SK-N-SH treated with all-trans-retinoic acid at 6 μM for 48 hours (cell line): ENCODE data around the gene MPC2.

ENCODE experiments used
- ARNTL ChIP-seq: fragments of 450-650 bp; formaldehyde crosslinking; IDR thresholded peaks from 2 replicates; pipeline ENCODE4 v1.5.0; 2020; ENCODE audit warnings: low read depth, mild to moderate bottlenecking, moderate library complexity, borderline replicate concordance
- BACH2 ChIP-seq: fragments of 250-450 bp; sonication (Bioruptor Pico); IDR thresholded peaks from 2 replicates; pipeline ENCODE4 v1.9.0; 2021; ENCODE audit warnings: mild to moderate bottlenecking, borderline replicate concordance
- CSDC2 ChIP-seq: fragments of 250-450 bp; sonication (Bioruptor Pico); IDR thresholded peaks from 2 replicates; pipeline ENCODE4 v1.5.0; 2020; ENCODE audit warnings: mild to moderate bottlenecking, moderate library complexity
- ESRRG ChIP-seq: fragments of 250-450 bp; sonication (Bioruptor Pico); IDR thresholded peaks from 2 replicates; pipeline ENCODE4 v1.6.1; 2021; ENCODE audit warnings: mild to moderate bottlenecking
- PPARA ChIP-seq: fragments of 250-450 bp; sonication (Bioruptor Pico); IDR thresholded peaks from 2 replicates; pipeline ENCODE4 v1.5.0; 2020; ENCODE audit warnings: mild to moderate bottlenecking, borderline replicate concordance
- SNAI2 ChIP-seq: fragments of 250-450 bp; sonication (Bioruptor Pico); IDR thresholded peaks from 2 replicates; pipeline ENCODE4 v1.5.0; 2020; ENCODE audit warnings: mild to moderate bottlenecking, moderate library complexity
- ZFP3 ChIP-seq: fragments of 250-450 bp; sonication (Bioruptor Pico); IDR thresholded peaks from 2 replicates; pipeline ENCODE4 v1.5.0; 2020; ENCODE audit warnings: mild to moderate bottlenecking, moderate library complexity
- ZNF8 ChIP-seq: fragments of 450-650 bp; formaldehyde crosslinking; IDR thresholded peaks from 2 replicates; pipeline ENCODE4 v1.5.0; 2020; ENCODE audit warnings: mild to moderate bottlenecking, moderate library complexity
- TF ChIP-seq, protein P1 (sequence below): fragments of 250-450 bp; sonication (Bioruptor Pico); IDR thresholded peaks from 2 replicates; pipeline ENCODE4 v1.8.0; 2020; ENCODE audit warnings: mild to moderate bottlenecking, moderate library complexity, borderline replicate concordance
- TF ChIP-seq, protein P2 (sequence below): fragments of 250-450 bp; sonication (Bioruptor Pico); IDR thresholded peaks from 2 replicates; pipeline ENCODE4 v1.5.1; 2021; ENCODE audit warnings: mild to moderate bottlenecking, moderate library complexity
- TF ChIP-seq, protein P3 (sequence below): fragments of 250-450 bp; sonication (Bioruptor Pico); IDR thresholded peaks from 2 replicates; pipeline ENCODE4 v1.5.0; 2020; ENCODE audit warnings: mild to moderate bottlenecking, moderate library complexity

DNA sequence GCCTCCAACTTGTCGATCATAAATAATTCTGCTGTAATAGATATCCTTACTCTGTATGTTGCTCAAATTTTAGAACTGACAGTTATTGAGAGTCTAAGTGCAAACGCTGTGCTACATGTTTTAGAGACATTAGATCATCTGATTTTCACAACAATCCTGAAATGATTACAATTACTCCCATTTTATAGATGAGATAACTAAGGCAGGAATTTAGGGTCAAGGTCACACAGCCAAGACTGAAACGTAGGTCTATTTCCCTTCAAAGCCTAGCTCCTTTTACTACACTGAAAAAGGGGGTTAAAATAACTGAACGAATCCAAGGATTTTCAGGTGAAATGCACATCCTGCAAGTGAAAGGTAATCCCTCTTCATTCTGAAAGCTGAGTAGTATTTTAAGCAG lies 3.1 kb downstream of the MPC2 start:
- TF ChIP-seq ZFP3 (CRISPR knock-in tag), result no peak
- no peak for TF ChIP-seq ESRRG (CRISPR knock-in tag)
- TF ChIP-seq, protein P1, sequence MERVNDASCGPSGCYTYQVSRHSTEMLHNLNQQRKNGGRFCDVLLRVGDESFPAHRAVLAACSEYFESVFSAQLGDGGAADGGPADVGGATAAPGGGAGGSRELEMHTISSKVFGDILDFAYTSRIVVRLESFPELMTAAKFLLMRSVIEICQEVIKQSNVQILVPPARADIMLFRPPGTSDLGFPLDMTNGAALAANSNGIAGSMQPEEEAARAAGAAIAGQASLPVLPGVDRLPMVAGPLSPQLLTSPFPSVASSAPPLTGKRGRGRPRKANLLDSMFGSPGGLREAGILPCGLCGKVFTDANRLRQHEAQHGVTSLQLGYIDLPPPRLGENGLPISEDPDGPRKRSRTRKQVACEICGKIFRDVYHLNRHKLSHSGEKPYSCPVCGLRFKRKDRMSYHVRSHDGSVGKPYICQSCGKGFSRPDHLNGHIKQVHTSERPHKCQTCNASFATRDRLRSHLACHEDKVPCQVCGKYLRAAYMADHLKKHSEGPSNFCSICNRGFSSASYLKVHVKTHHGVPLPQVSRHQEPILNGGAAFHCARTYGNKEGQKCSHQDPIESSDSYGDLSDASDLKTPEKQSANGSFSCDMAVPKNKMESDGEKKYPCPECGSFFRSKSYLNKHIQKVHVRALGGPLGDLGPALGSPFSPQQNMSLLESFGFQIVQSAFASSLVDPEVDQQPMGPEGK (CRISPR knock-in tag), result no peak
- no peak for TF ChIP-seq CSDC2 (CRISPR knock-in tag)
- no peak for TF ChIP-seq BACH2
- no peak for TF ChIP-seq ZNF8 (CRISPR knock-in tag)
- TF ChIP-seq, protein P2, sequence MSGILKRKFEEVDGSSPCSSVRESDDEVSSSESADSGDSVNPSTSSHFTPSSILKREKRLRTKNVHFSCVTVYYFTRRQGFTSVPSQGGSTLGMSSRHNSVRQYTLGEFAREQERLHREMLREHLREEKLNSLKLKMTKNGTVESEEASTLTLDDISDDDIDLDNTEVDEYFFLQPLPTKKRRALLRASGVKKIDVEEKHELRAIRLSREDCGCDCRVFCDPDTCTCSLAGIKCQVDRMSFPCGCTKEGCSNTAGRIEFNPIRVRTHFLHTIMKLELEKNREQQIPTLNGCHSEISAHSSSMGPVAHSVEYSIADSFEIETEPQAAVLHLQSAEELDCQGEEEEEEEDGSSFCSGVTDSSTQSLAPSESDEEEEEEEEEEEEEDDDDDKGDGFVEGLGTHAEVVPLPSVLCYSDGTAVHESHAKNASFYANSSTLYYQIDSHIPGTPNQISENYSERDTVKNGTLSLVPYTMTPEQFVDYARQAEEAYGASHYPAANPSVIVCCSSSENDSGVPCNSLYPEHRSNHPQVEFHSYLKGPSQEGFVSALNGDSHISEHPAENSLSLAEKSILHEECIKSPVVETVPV (CRISPR knock-in tag), result no peak
- TF ChIP-seq SNAI2 (CRISPR knock-in tag), result no peak
- TF ChIP-seq ARNTL (CRISPR knock-in tag), result no peak
- no peak for TF ChIP-seq PPARA (CRISPR knock-in tag)
- TF ChIP-seq, protein P3, sequence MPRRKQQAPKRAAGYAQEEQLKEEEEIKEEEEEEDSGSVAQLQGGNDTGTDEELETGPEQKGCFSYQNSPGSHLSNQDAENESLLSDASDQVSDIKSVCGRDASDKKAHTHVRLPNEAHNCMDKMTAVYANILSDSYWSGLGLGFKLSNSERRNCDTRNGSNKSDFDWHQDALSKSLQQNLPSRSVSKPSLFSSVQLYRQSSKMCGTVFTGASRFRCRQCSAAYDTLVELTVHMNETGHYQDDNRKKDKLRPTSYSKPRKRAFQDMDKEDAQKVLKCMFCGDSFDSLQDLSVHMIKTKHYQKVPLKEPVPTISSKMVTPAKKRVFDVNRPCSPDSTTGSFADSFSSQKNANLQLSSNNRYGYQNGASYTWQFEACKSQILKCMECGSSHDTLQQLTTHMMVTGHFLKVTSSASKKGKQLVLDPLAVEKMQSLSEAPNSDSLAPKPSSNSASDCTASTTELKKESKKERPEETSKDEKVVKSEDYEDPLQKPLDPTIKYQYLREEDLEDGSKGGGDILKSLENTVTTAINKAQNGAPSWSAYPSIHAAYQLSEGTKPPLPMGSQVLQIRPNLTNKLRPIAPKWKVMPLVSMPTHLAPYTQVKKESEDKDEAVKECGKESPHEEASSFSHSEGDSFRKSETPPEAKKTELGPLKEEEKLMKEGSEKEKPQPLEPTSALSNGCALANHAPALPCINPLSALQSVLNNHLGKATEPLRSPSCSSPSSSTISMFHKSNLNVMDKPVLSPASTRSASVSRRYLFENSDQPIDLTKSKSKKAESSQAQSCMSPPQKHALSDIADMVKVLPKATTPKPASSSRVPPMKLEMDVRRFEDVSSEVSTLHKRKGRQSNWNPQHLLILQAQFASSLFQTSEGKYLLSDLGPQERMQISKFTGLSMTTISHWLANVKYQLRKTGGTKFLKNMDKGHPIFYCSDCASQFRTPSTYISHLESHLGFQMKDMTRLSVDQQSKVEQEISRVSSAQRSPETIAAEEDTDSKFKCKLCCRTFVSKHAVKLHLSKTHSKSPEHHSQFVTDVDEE (CRISPR knock-in tag), result no peak
